ENCODE data around the gene P2RY8. TPM values are rescaled to one million over a fixed set of nuclear protein-coding genes. Genes with fewer than 3 reads are reported as not detected.

The P2RY8 gene
- total and polyA plus RNA-seq, 2 donors (not counting 1 experiment from before 2014, with no cell fraction given) = 72.3 to 142 TPM

GRCh38 chrX:1442016-1442665 is 94.8 kb downstream of the P2RY8 start:
- TF ChIP-seq CTCF (IDR thresholded peaks at IDR 0.05) (no peak), EZH2 (IDR thresholded peaks at IDR 0.05; ENCODE audit: borderline replicate concordance, insufficient read depth, low read depth, low read length, poor library complexity, severe bottlenecking) (no peak)
- DNase-seq (no peak), ATAC-seq (ENCODE audit: low read depth) (no peak)
- POLR2A ChIA-PET = no interaction called here
- Histone ChIP-seq H4K20me1 (ENCODE audit: control insufficient read depth, insufficient read depth, low read length, poor library complexity, severe bottlenecking) (peaks cover 2% of the 10 kb centered on the region), H3K36me3 (replicated peaks in 1 of 2; ENCODE audit: control extremely low read depth in 1 of 2, control insufficient read depth in 1 of 2, extremely low read depth in 1 of 2, insufficient read depth in 2 of 2, low read length in 1 of 2) (peaks cover 2 to 17% of the 10 kb centered on the region in 2 experiments), H3K79me2 (ENCODE audit: control insufficient read depth, insufficient read depth, low read length) (peaks cover 15% of the 10 kb centered on the region), H3K4me2 (replicated peaks; ENCODE audit: low read depth, low read length, poor library complexity, severe bottlenecking) (no peak overlapping the region), H3K4me3 (ENCODE audit: control extremely low read depth in 1 of 5, extremely low read depth in 1 of 5, insufficient read depth in 1 of 5, low read depth in 2 of 5, low read length in 4 of 5) (no peak overlapping the region), H3K27ac (ENCODE audit: low read length in 2 of 2) (no peak overlapping the region), H2AFZ (ENCODE audit: insufficient read depth, low read depth, low read length, poor library complexity, severe bottlenecking) (no peak overlapping the region), H3K27me3 (replicated peaks in 1 of 4; ENCODE audit: control extremely low read depth in 1 of 4, control insufficient read depth in 3 of 4, insufficient read depth in 4 of 4, low read length in 3 of 4) (no peaks in the 10 kb centered on the region), H3K9me3 (ENCODE audit: control extremely low read depth in 1 of 3, control insufficient read depth in 2 of 3, insufficient read depth in 1 of 3, low read length in 2 of 3) (peaks cover 0 to 30% (median 0%) of the 10 kb centered on the region in 3 donors), H3K9ac (ENCODE audit: low read length) (no peak overlapping the region), H3K4me1 (ENCODE audit: control insufficient read depth in 2 of 2, insufficient read depth in 2 of 2, low read length in 2 of 2) (peaks cover 4% of the 10 kb centered on the region in 2 donors)
- 98% methylated on average over 17 of the region's 18 CpGs for WGBS (ENCODE audit: insufficient coverage)
- Mint-ChIP-seq H3K9me3 (ENCODE audit: insufficient read depth) (peaks cover 2% of the 10 kb centered on the region), H3K27ac (no peak overlapping the region), H3K4me1 (peaks cover 5% of the 10 kb centered on the region), H3K27me3 (no peaks in the 10 kb centered on the region), H3K4me3 (no peak overlapping the region)
- intact Hi-C loops (cut with micrococcal nuclease) = no loop called here
- CTCF ChIA-PET = no interaction called here

GRCh38 chrX:1440506-1440905 is 96.5 kb downstream of the P2RY8 start:
- H3K27me3 ChIP-seq (replicated peaks in 1 of 4; ENCODE audit: control extremely low read depth in 1 of 4, control insufficient read depth in 3 of 4, insufficient read depth in 4 of 4, low read length in 3 of 4) = no peaks in the 10 kb centered on the region
- H3K4me1 Mint-ChIP-seq = no peaks in the 10 kb centered on the region
- H2AFZ ChIP-seq (ENCODE audit: insufficient read depth, low read depth, low read length, poor library complexity, severe bottlenecking) = no peak overlapping the region
- no peaks in the 10 kb centered on the region for H3K9me3 Mint-ChIP-seq (ENCODE audit: insufficient read depth)
- H3K4me1 ChIP-seq (ENCODE audit: control insufficient read depth in 2 of 2, insufficient read depth in 2 of 2, low read length in 2 of 2) = no peaks in the 10 kb centered on the region
- ATAC-seq (ENCODE audit: low read depth) (no peak), DNase-seq (no peak)
- peaks cover 2 to 26% of the 10 kb centered on the region in 2 experiments for H3K36me3 ChIP-seq (replicated peaks in 1 of 2; ENCODE audit: control extremely low read depth in 1 of 2, control insufficient read depth in 1 of 2, extremely low read depth in 1 of 2, insufficient read depth in 2 of 2, low read length in 1 of 2)
- H3K27ac ChIP-seq (ENCODE audit: low read length in 2 of 2) = no peak overlapping the region
- no peak overlapping the region for H3K4me3 Mint-ChIP-seq
- intact Hi-C loops (cut with micrococcal nuclease) = no loop called here
- WGBS (ENCODE audit: insufficient coverage) = no CpG with 5 or more reads among the region's 6 CpGs
- no peak overlapping the region for H3K27ac Mint-ChIP-seq
- ChIA-PET CTCF (no interaction called here), POLR2A (no interaction called here)
- no peaks in the 10 kb centered on the region for H3K27me3 Mint-ChIP-seq
- no peaks in the 10 kb centered on the region for H4K20me1 ChIP-seq (ENCODE audit: control insufficient read depth, insufficient read depth, low read length, poor library complexity, severe bottlenecking)
- no peak overlapping the region for H3K4me3 ChIP-seq (ENCODE audit: control extremely low read depth in 1 of 5, extremely low read depth in 1 of 5, insufficient read depth in 1 of 5, low read depth in 2 of 5, low read length in 4 of 5)
- peaks cover 0 to 29% (median 0%) of the 10 kb centered on the region in 3 donors for H3K9me3 ChIP-seq (ENCODE audit: control extremely low read depth in 1 of 3, control insufficient read depth in 2 of 3, insufficient read depth in 1 of 3, low read length in 2 of 3)
- TF ChIP-seq CTCF (IDR thresholded peaks at IDR 0.05) (no peak), EZH2 (IDR thresholded peaks at IDR 0.05; ENCODE audit: borderline replicate concordance, insufficient read depth, low read depth, low read length, poor library complexity, severe bottlenecking) (no peak)
- peaks cover 11% of the 10 kb centered on the region for H3K79me2 ChIP-seq (ENCODE audit: control insufficient read depth, insufficient read depth, low read length)
- no peak overlapping the region for H3K9ac ChIP-seq (ENCODE audit: low read length)
- H3K4me2 ChIP-seq (replicated peaks; ENCODE audit: low read depth, low read length, poor library complexity, severe bottlenecking) = no peak overlapping the region

All from B cell (primary cell).